ENCODE measurements around the gene HERC2.

GRCh38 chr15:28080386-28080785 is 241.6 kb downstream of the HERC2 start:
- TF ChIP-seq CTCF (IDR thresholded peaks at IDR 0.05 in 8 of 11, conservative IDR thresholded peaks at IDR 0.05 in 3 of 11) (no peak), POLR2A (IDR thresholded peaks at IDR 0.05) (no peak)

Measured in spleen (tissue), 7 donors.